Measurements from ENCODE around the gene MYO5A. TPM values are rescaled to one million over a fixed set of nuclear protein-coding genes. Genes with fewer than 3 reads are reported as not detected.

The MYO5A gene
- total and polyA plus RNA-seq, 2 donors (not counting 3 experiments of a cell fraction or from before 2014, with no cell fraction given): 31.9 to 91.9 TPM

DNA sequence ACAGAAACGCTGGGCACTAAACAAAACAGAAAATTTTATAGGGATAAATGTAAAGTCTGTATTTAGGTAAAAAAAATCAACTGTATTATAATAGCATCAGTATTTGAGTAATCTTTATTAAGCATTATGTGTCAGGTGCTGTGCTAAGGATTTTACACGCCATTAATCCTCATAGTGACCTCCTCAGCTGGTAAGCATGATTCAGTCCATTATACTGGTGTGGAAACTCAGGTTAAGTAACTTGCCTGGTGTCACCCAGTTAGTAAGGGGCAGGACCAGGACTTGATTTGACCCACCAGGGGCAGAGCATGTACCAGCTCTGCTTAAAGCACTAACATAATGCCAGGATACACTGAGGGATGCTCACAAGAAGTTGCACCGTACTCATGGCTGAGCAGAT, 237.9 kb downstream of the MYO5A start:
- ChIA-PET POLR2A (no interaction called here), CTCF (interaction anchor here (0.9 to 1.7 kb wide), 4 partner anchors 13 to 107 kb away, joined by 3 to 4 read pairs (median 4); no protein-coding TSS in a partner anchor)
- H3K4me2 ChIP-seq (ENCODE audit: insufficient read depth, low read length): no peak overlapping the region
- no peak overlapping the region for H3K27ac ChIP-seq (ENCODE audit: insufficient read depth, low read depth, low read length)
- H3K27me3 ChIP-seq (ENCODE audit: control insufficient read depth in 2 of 2, insufficient read depth in 2 of 2, low read length in 2 of 2): peaks cover 0 to 3% of the 10 kb centered on the region in 2 experiments
- H3K9ac ChIP-seq (replicated peaks; ENCODE audit: extremely low read depth, insufficient read depth, low read length): no peak overlapping the region
- H2AFZ ChIP-seq (ENCODE audit: low read depth, low read length): no peak overlapping the region
- intact Hi-C loops (cut with micrococcal nuclease): no loop called here
- dilution Hi-C loops (cut with MboI; ENCODE audit: extremely low pct_ligation_motif_present, low sequenced_read_pairs): no loop called here
- BruUV-seq (replicated peaks): no TSS peak
- H3K36me3 ChIP-seq (ENCODE audit: control insufficient read depth in 2 of 2, extremely low read depth in 1 of 2, insufficient read depth in 2 of 2, low read length in 2 of 2): no peaks in the 10 kb centered on the region
- no peaks in the 10 kb centered on the region for H4K20me1 ChIP-seq (replicated peaks; ENCODE audit: control insufficient read depth, extremely low read depth, insufficient read depth, low read length)
- no peaks in the 10 kb centered on the region for H3K9me1 ChIP-seq (replicated peaks; ENCODE audit: control insufficient read depth, extremely low read depth, insufficient read depth, low read length)
- H3K79me2 ChIP-seq (ENCODE audit: control insufficient read depth, insufficient read depth, low read length): no peaks in the 10 kb centered on the region
- no peak for DNase-seq (ENCODE audit: low read depth, low spot score)
- no peaks in the 10 kb centered on the region for H3K9me3 ChIP-seq (replicated peaks; ENCODE audit: control insufficient read depth, insufficient read depth, low read length)
- H3K4me3 ChIP-seq (replicated peaks in 1 of 3; ENCODE audit: insufficient read depth in 1 of 3, low read depth in 1 of 3, low read length in 3 of 3): no peak overlapping the region
- H3K4me1 ChIP-seq (ENCODE audit: control insufficient read depth, extremely low read depth, insufficient read depth, low read length): peaks cover 3% of the 10 kb centered on the region
- TF ChIP-seq FOS (IDR thresholded peaks at IDR 0.05; ENCODE audit: borderline replicate concordance, insufficient read depth, low read length) (no peak), POLR2A (IDR thresholded peaks at IDR 0.05; ENCODE audit: low read depth, low read length) (no peak), EZH2 (IDR thresholded peaks at IDR 0.05; ENCODE audit: borderline replicate concordance, low read depth, low read length, severe bottlenecking) (no peak)
- no peak for FAIRE-seq

DNA sequence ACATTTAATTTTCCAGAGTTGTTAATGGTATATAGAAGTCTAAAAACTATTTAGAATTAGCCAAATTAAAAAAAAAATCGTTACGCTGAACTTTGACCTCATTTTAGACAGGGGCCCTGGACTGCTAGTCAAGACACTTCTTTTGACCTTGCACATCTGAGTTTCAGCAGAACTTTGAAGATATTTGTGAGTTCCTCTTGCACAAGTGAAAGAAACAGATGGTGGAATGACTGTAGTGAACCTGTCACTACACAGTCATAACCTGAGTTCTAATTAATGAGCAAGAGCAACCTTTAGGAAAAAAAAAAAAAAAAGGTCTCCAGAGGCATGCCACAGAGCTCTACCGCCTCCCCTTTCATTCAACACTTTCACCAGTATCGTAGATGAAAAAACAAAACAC, 238.4 kb downstream of the MYO5A start:
- DNase-seq (ENCODE audit: low read depth, low spot score) (no peak), FAIRE-seq (no peak)
- Histone ChIP-seq H3K27me3 (ENCODE audit: control insufficient read depth in 2 of 2, insufficient read depth in 2 of 2, low read length in 2 of 2) (peaks cover 0 to 3% of the 10 kb centered on the region in 2 experiments), H3K27ac (ENCODE audit: insufficient read depth, low read depth, low read length) (no peak overlapping the region), H4K20me1 (replicated peaks; ENCODE audit: control insufficient read depth, extremely low read depth, insufficient read depth, low read length) (no peaks in the 10 kb centered on the region), H3K9ac (replicated peaks; ENCODE audit: extremely low read depth, insufficient read depth, low read length) (no peak overlapping the region), H3K9me3 (replicated peaks; ENCODE audit: control insufficient read depth, insufficient read depth, low read length) (no peaks in the 10 kb centered on the region), H2AFZ (ENCODE audit: low read depth, low read length) (no peak overlapping the region), H3K4me2 (ENCODE audit: insufficient read depth, low read length) (no peak overlapping the region), H3K9me1 (replicated peaks; ENCODE audit: control insufficient read depth, extremely low read depth, insufficient read depth, low read length) (no peaks in the 10 kb centered on the region), H3K36me3 (ENCODE audit: control insufficient read depth in 2 of 2, extremely low read depth in 1 of 2, insufficient read depth in 2 of 2, low read length in 2 of 2) (no peaks in the 10 kb centered on the region), H3K79me2 (ENCODE audit: control insufficient read depth, insufficient read depth, low read length) (no peaks in the 10 kb centered on the region), H3K4me3 (replicated peaks in 1 of 3; ENCODE audit: insufficient read depth in 1 of 3, low read depth in 1 of 3, low read length in 3 of 3) (no peak overlapping the region), H3K4me1 (ENCODE audit: control insufficient read depth, extremely low read depth, insufficient read depth, low read length) (peaks cover 3% of the 10 kb centered on the region)
- CTCF ChIA-PET: interaction anchor here (0.9 to 1.7 kb wide), 4 partner anchors 12 to 106 kb away, joined by 3 to 4 read pairs (median 4); no protein-coding TSS in a partner anchor
- dilution Hi-C loops (cut with MboI; ENCODE audit: extremely low pct_ligation_motif_present, low sequenced_read_pairs) (no loop called here), intact Hi-C loops (cut with micrococcal nuclease) (no loop called here)
- POLR2A ChIA-PET: no interaction called here
- TF ChIP-seq POLR2A (IDR thresholded peaks at IDR 0.05; ENCODE audit: low read depth, low read length) (no peak), FOS (IDR thresholded peaks at IDR 0.05; ENCODE audit: borderline replicate concordance, insufficient read depth, low read length) (no peak), EZH2 (IDR thresholded peaks at IDR 0.05; ENCODE audit: borderline replicate concordance, low read depth, low read length, severe bottlenecking) (no peak), JUN (IDR thresholded peaks at IDR 0.05; ENCODE audit: borderline replicate concordance, insufficient read depth, insufficient read length, low read depth) (no peak), MYC (IDR thresholded peaks at IDR 0.05; ENCODE audit: low read depth, low read length) (no peak)
- TF ChIP-seq, protein P1, sequence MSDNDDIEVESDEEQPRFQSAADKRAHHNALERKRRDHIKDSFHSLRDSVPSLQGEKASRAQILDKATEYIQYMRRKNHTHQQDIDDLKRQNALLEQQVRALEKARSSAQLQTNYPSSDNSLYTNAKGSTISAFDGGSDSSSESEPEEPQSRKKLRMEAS (IDR thresholded peaks at IDR 0.05; ENCODE audit: insufficient read depth, insufficient read length): no peak
- no TSS peak for BruUV-seq (replicated peaks)

Data from endothelial cell of umbilical vein (primary cell).